GM18861 (cell line): Measurements from ENCODE around the gene PLOD2.

Source experiments
- ATAC-seq: cut with Tn5 transposase; IDR thresholded peaks from one replicate; pipeline ENCODE4 v1.9.1; 2021; ENCODE audit not compliant: unreplicated experiment

Gene PLOD2

GRCh38 chr3:146052056-146052790, 108.8 kb downstream of the PLOD2 start:
- no peak for ATAC-seq

GRCh38 chr3:146050691-146051090, 110.3 kb downstream of the PLOD2 start:
- ATAC-seq, result no peak

GRCh38 chr3:146047485-146047884, 113.5 kb downstream of the PLOD2 start:
- ATAC-seq, result no peak

- no peak for ATAC-seq
Measured at GRCh38 chr3:146044046-146044445, 116.9 kb downstream of the PLOD2 start.

- ATAC-seq, result no peak
Measured at GRCh38 chr3:146040630-146041029, 120.4 kb downstream of the PLOD2 start.

- ATAC-seq, result no peak
Measured at GRCh38 chr3:146037697-146038096, 123.3 kb downstream of the PLOD2 start.

- ATAC-seq, result no peak
Measured at GRCh38 chr3:146036281-146036680, 124.7 kb downstream of the PLOD2 start.

- no peak for ATAC-seq
Measured at GRCh38 chr3:146035366-146035765, 125.6 kb downstream of the PLOD2 start.

GRCh38 chr3:146033950-146034349, 127.0 kb downstream of the PLOD2 start:
- ATAC-seq, result no peak

- no peak for ATAC-seq
Measured at GRCh38 chr3:146026547-146026946, 134.4 kb downstream of the PLOD2 start.

- ATAC-seq, result no peak
Measured at GRCh38 chr3:146024260-146024659, 136.7 kb downstream of the PLOD2 start.

- ATAC-seq, result no peak
Measured at GRCh38 chr3:146020969-146021368, 140.0 kb downstream of the PLOD2 start.

GRCh38 chr3:146019508-146019907, 141.5 kb downstream of the PLOD2 start:
- no peak for ATAC-seq
